Spinal cord (tissue), 10 donors: ENCODE data around the gene MYO7A. TPM values are rescaled to one million over a fixed set of nuclear protein-coding genes. Genes with fewer than 3 reads are reported as not detected.

Experiments
- DNase-seq, 6 donors: peaks; one replicate each; pipeline versions ENCODE4 v3.0.0 to v3.0.0-alpha.2; 2013 to 2015; ENCODE audit warnings: low spot score in 6 of 6, low read depth in 4 of 6
- H3K27ac ChIP-seq: one replicate; pipeline ENCODE4 v1.5.1; 2013; ENCODE audit warnings: low read depth, low read length, control low read depth
- H3K27me3 ChIP-seq: one replicate; pipeline ENCODE4 v1.6.1; 2013; ENCODE audit warnings: low read length; ENCODE audit not compliant: control insufficient read depth, insufficient read depth
- H3K36me3 ChIP-seq: one replicate; pipeline ENCODE4 v1.6.1; 2013; ENCODE audit warnings: low read length; ENCODE audit not compliant: control insufficient read depth, insufficient read depth
- H3K4me1 ChIP-seq: one replicate; pipeline ENCODE4 v1.6.1; 2013; ENCODE audit warnings: low read length; ENCODE audit not compliant: control insufficient read depth, insufficient read depth
- H3K4me3 ChIP-seq: one replicate; pipeline ENCODE4 v1.5.1; 2013; ENCODE audit warnings: low read depth, low read length, control low read depth
- H3K9me3 ChIP-seq: one replicate; pipeline ENCODE4 v1.6.1; 2013; ENCODE audit warnings: low read length; ENCODE audit not compliant: control insufficient read depth, insufficient read depth
- WGBS: methylation state at CpG from one replicate; pipeline ENCODE4 v1.1.5; 2013; ENCODE audit warnings: missing lambda C conversion rate; ENCODE audit not compliant: insufficient coverage; 5-methylcytosine and 5-hydroxymethylcytosine counted together
- polyA plus RNA-seq, 2 donors: library from polyadenylated mRNA; unstranded; fragments of 120-200 nt; gene quantifications; one replicate each; pipeline ENCODE4 v1.2.1, GENCODE V29; 2013; ENCODE audit not compliant: insufficient read length in 2 of 2
- total RNA-seq, 2 donors: library from RNA; depleted of rRNA in 1 of 2; stranded (reverse); fragments of 120-200 nt in 1 of 2; fragments of >200 nt in 1 of 2; gene quantifications; one replicate each; pipeline versions ENCODE4 v1.2.3 to v1.2.4, GENCODE V29; 2013 to 2014
- donor health status: healthy.

The MYO7A gene
- total and polyA plus RNA-seq, 4 donors: 3.0 to 6.0 (median 4.2) TPM

DNA sequence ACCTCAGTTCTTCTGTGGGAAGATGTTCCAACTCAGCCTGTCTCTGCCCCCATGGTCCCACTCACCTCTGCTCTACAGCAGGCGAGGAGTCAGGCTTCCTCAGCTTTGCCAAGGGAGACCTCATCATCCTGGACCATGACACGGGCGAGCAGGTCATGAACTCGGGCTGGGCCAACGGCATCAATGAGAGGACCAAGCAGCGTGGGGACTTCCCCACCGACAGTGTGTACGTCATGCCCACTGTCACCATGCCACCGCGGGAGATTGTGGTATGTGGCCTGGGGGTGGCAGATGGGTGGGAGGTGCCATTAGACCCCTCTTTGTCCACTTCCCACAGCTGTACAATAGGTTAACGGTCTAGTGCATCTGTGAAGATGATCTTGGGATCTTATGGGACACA is 73.3 kb downstream of the MYO7A start:
- Histone ChIP-seq H3K4me3 (no peak overlapping the region), H3K27ac (no peak overlapping the region), H3K36me3 (peaks cover 6% of the 10 kb centered on the region), H3K4me1 (no peaks in the 10 kb centered on the region), H3K9me3 (no peaks in the 10 kb centered on the region), H3K27me3 (no peaks in the 10 kb centered on the region)
- no peak for DNase-seq
- 88% methylated on average over 9 of the region's 11 CpGs for WGBS

DNA sequence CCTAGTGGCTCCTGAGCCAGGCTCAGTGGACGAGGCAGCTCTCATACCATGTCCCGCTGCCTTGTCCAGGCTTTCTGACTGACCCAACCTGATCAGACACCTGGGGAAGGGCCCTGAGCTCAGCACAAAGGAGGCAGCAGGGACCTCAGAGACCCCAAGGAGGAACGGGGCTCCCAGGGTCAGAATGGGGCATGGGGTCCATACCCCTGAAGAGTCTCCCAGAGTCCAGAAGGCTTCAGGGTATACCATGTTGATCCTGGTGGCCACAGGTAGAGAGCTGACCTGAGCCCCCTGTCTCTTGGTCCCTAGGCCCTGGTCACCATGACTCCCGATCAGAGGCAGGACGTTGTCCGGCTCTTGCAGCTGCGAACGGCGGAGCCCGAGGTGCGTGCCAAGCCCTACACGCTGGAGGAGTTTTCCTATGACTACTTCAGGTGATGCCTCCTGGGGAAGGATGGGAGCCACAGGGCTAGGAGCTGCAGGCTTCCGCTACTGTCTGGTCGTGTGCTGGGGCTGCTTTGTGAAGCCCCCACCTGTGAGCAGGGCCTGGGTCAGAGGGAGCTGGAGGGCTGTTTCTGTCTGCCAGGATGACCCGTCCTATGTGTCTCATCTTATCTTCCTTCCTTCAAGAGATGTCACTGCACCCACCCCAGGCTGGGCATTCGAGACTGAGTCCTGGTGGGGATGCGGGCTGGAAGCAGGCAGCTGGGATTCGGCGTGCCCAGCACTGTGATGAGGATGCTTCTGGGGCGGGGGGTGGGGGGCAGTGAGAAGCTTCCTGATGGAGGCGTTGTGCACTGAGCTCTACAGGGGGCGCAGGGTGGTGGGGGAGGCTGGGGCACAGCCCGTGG is 74.2 kb downstream of the MYO7A start:
- no peaks in the 10 kb centered on the region for H3K9me3 ChIP-seq
- H3K4me3 ChIP-seq: no peak overlapping the region
- 93% methylated on average over 21 of the region's 23 CpGs for WGBS
- no peaks in the 10 kb centered on the region for H3K4me1 ChIP-seq
- H3K36me3 ChIP-seq: peaks cover 6% of the 10 kb centered on the region
- DNase-seq: no peak
- H3K27me3 ChIP-seq: no peaks in the 10 kb centered on the region
- H3K27ac ChIP-seq: no peak overlapping the region

DNA sequence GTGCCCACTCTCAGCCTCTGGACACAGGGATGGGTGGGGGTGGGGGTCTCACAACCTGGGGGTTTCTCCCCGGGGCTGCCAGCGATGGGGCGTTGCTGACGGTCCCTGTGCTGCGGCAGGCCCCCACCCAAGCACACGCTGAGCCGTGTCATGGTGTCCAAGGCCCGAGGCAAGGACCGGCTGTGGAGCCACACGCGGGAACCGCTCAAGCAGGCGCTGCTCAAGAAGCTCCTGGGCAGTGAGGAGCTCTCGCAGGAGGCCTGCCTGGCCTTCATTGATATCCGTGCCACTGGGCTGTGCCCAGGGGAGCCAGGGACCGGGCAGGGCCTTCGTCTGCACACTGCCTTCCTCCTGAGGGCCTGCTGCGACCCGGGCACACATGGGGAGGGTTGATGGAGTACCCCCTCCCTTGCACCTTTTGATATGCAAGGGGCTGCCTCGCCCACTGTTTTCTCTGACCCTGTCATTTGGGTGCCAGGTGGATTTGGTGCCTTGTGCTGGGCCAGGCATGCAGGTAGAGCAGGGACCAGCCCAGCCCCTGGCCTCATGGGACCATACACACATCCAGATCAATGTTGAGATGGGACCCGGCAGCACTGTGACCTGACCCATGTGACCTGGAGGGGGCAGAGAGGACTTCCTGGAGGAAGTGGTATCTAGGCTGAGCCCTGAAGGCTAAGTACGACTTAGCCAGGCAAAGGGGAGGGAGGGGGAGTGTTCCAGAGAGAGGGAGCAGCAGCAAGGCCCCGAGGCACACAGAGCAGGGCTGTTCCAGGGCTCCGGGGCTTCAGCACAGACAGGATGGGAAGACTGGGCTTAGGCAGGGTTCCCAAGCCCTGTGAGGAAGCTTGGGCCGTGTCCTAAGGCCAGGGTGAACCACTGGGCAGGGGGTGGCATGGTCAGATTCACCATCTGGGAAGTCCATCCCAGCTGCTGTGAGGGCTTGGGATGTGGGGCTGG is 75.2 kb downstream of the MYO7A start:
- Histone ChIP-seq H3K4me1 (no peaks in the 10 kb centered on the region), H3K27me3 (no peaks in the 10 kb centered on the region), H3K4me3 (no peak overlapping the region), H3K27ac (no peak overlapping the region), H3K9me3 (no peaks in the 10 kb centered on the region), H3K36me3 (peaks cover 6% of the 10 kb centered on the region)
- DNase-seq: no peak
- 82% methylated on average over 19 of the region's 25 CpGs for WGBS

DNA sequence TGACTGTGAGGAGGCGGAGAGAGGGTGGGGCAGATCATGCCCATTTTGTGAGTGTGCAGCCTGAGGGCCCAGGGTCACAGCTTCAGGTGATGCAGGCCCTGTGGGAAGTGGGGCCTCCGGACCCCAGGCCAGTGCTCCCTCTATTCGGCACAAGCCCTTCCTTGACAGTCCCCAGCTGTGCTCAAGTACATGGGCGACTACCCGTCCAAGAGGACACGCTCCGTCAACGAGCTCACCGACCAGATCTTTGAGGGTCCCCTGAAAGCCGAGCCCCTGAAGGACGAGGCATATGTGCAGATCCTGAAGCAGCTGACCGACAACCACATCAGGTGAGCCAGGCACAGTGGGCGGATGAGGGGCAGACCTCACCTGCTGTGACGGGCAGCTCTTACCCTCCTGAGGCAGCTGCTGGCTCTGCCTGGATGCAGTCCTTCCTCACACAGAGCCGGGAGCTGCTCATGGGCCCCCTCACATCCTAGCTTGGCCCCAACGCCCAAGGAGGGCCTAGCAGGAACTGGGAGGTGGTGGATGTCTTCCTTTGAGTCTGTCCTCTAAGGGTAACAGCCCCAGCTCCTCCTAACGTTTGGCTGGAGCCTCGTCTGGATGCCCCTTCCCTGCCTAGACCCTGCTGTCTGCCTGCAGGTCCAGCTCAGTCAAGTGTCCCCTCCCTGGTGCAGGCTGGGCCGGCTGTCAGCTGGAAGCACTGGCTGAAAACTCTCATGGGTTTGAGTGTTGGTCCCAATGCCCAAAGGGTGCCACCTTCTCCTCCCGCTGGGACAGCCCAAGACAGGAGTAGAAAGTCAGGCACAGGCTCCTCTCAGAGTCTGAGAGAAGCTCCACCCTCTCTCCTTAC is 76.1 kb downstream of the MYO7A start:
- no peak for DNase-seq
- H3K36me3 ChIP-seq: peaks cover 6% of the 10 kb centered on the region
- 83% methylated on average over 20 of the region's 20 CpGs for WGBS
- no peaks in the 10 kb centered on the region for H3K9me3 ChIP-seq
- H3K4me1 ChIP-seq: no peaks in the 10 kb centered on the region
- no peak overlapping the region for H3K27ac ChIP-seq
- no peaks in the 10 kb centered on the region for H3K27me3 ChIP-seq
- H3K4me3 ChIP-seq: no peak overlapping the region

DNA sequence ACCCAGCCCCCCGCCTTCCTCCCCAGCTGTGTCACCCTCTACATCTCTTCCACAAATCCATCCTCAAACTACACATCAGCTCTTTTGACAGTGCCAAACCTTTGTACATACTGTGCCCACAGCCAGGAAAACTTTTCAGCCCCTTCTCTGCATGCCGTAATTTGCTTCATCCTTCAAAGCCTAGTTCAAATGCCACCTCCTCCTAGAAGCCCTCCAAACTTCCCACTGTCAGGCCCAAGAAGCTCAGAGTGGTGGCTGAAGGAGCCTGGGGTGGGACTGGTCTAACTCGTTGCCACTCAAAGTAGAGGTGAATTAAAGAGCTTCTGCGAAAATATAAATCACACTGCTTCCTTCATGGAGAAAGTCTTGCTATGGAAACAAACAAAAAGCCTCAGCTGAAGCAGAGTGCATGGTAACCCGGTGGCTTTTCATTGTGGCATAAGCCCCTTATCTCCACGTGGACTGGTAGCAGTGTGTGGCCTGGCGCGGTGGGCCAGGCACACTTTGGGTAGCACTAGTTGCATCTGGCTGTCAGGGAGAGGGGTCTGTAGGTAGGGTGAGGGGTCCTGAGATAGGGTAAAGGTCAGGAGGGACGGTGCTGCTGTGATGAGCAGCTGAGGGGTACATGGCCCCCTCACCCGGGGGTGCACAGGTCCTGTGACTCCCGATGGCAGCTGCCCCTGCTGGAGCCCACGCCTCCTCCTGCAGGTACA is 76.9 kb downstream of the MYO7A start:
- no peaks in the 10 kb centered on the region for H3K27me3 ChIP-seq
- H3K27ac ChIP-seq: no peak overlapping the region
- peaks cover 4% of the 10 kb centered on the region for H3K36me3 ChIP-seq
- DNase-seq: no peak
- H3K4me1 ChIP-seq: no peaks in the 10 kb centered on the region
- WGBS: 89% methylated on average over 10 of the region's 12 CpGs
- H3K4me3 ChIP-seq: no peak overlapping the region
- H3K9me3 ChIP-seq: no peaks in the 10 kb centered on the region

DNA sequence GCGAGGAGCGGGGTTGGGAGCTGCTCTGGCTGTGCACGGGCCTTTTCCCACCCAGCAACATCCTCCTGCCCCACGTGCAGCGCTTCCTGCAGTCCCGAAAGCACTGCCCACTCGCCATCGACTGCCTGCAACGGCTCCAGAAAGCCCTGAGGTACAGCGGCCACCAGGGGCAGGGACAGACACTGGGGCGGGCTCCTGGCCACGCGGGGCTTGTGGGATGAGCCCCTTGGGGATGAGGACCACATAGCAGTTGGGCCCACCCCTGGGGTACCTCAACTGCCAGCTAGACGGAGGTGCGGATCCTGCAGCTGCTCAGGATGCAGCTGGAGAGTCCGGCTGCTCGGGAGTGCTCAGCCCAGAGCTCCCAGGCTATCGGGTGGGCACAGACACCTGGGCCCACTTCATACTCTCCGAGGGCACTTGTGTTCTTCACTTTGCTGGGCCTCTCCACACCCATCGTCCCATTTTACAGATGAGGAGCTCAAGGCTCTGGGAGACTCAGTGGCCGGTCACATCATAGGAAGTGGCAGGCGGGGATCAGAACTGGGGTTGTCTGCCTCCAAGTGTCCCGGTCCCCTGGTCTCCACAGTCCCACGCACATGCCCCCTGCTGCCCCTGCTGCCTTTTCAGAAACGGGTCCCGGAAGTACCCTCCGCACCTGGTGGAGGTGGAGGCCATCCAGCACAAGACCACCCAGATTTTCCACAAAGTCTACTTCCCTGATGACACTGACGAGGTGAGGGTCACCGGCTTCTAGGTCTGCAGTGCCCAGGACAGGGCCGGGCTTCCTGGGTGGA is 77.6 kb downstream of the MYO7A start:
- H3K4me3 ChIP-seq: no peak overlapping the region
- H3K9me3 ChIP-seq: no peaks in the 10 kb centered on the region
- H3K4me1 ChIP-seq: no peaks in the 10 kb centered on the region
- H3K27me3 ChIP-seq: no peaks in the 10 kb centered on the region
- 83% methylated on average over 30 of the region's 30 CpGs for whole genome bisulfite sequencing
- H3K36me3 ChIP-seq: peaks cover 4% of the 10 kb centered on the region
- no peak for DNase-seq
- no peak overlapping the region for H3K27ac ChIP-seq

DNA sequence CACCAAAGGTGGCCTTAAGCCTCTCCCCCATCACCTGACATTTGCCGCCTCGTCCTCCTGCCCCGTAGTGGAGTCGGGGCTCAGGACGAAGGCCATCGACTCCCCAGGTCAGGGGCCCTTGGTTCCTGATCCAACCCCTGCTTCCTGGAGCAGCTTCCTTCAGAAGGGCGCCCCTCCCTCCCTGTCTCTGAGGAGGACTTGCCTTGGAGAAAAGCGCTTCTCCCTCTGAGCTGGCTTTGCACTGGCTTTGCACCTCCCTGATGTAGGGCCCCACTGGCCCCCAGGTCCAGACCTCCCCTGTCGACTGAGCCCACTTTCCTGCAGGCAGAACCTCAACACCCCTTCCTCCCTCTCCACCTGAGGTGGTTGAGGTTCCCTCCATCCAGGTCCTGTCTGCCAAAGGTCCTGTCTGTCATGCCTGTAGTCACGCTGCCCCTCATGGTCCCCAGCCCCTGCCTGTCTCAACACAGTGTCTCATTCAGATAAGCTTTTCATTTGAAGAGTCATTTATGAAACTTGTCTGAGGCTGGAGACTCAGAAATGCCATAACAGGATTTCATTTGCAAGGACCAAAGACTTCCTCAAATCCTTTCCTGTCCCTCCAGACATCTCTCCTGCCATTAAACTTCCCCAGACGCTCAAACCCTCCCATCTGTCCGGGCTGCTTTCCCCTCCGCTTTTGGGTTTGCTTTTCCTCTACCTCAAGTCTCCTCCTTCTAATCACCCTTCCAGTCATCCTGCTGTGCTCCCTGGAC is 78.4 kb downstream of the MYO7A start:
- Histone ChIP-seq H3K9me3 (no peaks in the 10 kb centered on the region), H3K4me3 (no peak overlapping the region), H3K4me1 (no peaks in the 10 kb centered on the region), H3K27ac (no peak overlapping the region), H3K36me3 (peaks cover 7% of the 10 kb centered on the region), H3K27me3 (no peaks in the 10 kb centered on the region)
- WGBS: 87% methylated on average over 12 of the region's 13 CpGs
- DNase-seq: no peak

DNA sequence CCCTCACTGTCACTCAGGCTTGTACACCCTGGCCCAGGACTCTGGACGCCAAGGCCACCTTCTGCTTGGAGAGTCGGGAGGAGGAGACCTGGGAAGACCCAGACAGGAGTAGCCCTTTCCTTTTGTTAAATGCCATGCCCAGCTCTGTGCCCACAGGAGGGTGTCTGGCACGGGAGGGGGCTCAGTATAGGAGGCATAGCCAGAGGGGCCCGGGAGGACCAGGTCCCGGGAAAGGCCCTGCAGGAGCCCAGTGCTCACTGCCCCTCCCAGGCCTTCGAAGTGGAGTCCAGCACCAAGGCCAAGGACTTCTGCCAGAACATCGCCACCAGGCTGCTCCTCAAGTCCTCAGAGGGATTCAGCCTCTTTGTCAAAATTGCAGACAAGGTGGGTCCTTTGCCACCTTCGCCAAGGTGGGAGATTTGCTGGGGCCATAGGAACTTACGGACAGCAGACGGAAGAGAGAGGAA is 79.0 kb downstream of the MYO7A start:
- H3K27ac ChIP-seq: no peak overlapping the region
- H3K4me3 ChIP-seq: no peak overlapping the region
- H3K27me3 ChIP-seq: no peaks in the 10 kb centered on the region
- DNase-seq: no peak
- H3K9me3 ChIP-seq: no peaks in the 10 kb centered on the region
- 74% methylated on average over 10 of the region's 10 CpGs for WGBS
- H3K4me1 ChIP-seq: no peaks in the 10 kb centered on the region
- peaks cover 8% of the 10 kb centered on the region for H3K36me3 ChIP-seq
